Measurements from ENCODE around the gene DNAH11. TPM values are rescaled to one million over a fixed set of nuclear protein-coding genes. Genes with fewer than 3 reads are reported as not detected.

Gene DNAH11
- total RNA-seq, 1 experiment from 2014 or later, result 0.15 TPM

DNA sequence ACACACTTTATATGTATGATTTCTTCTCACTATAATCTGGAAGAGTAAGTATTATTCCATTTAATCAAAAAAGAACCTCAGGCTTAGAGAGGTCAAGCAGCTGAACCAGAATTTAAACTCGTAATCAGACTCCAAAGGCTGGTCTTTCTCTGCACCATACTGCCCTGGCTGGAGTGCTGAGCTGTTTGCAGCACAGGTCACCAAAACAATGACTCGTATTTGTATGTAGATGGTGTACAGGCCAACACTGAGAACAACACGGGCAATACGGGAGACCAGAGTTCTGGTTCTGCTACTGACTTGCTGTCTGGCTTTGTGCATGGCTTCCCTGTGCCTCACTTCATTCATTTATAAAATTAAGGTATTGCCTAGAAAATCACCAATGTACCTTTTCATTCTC lies 344.9 kb downstream of the DNAH11 start:
- in situ Hi-C loops (cut with HindIII; ENCODE audit: low pct_unique_long_range_greater_than_20kb, low sequenced_read_pairs) (no loop called here), intact Hi-C loops (cut with micrococcal nuclease; ENCODE audit: unreplicated experiment) (no loop called here)
- ChIA-PET POLR2A (interaction anchor here (0.6 kb wide), 1 partner anchor 25 kb away, joined by 4 read pairs; no protein-coding TSS in a partner anchor), CTCF (interaction anchor here (0.7 kb wide), 1 partner anchor 182 kb away, joined by 3 read pairs; no protein-coding TSS in a partner anchor)
- no peaks in the 10 kb centered on the region for H3K9me3 ChIP-seq (ENCODE audit: control insufficient read depth, insufficient read depth, low read depth, low read length)
- H3K4me1 ChIP-seq (ENCODE audit: control insufficient read depth, insufficient read depth, low read length), result no peaks in the 10 kb centered on the region
- no peak overlapping the region for H3K27ac ChIP-seq (ENCODE audit: low read length)
- BruUV-seq (replicated peaks), result no TSS peak
- H3K27me3 ChIP-seq (ENCODE audit: control insufficient read depth, insufficient read depth, low read length), result no peaks in the 10 kb centered on the region; the same call in 1 of the 2 replicates
- TF ChIP-seq SIN3A (IDR thresholded peaks at IDR 0.05; ENCODE audit: borderline replicate concordance, insufficient read depth, low read depth, low read length), result no peak
- no peak for TF ChIP-seq POLR2AphosphoS5 (IDR thresholded peaks at IDR 0.05; ENCODE audit: low read depth, low read length)
- TF ChIP-seq, protein P1, sequence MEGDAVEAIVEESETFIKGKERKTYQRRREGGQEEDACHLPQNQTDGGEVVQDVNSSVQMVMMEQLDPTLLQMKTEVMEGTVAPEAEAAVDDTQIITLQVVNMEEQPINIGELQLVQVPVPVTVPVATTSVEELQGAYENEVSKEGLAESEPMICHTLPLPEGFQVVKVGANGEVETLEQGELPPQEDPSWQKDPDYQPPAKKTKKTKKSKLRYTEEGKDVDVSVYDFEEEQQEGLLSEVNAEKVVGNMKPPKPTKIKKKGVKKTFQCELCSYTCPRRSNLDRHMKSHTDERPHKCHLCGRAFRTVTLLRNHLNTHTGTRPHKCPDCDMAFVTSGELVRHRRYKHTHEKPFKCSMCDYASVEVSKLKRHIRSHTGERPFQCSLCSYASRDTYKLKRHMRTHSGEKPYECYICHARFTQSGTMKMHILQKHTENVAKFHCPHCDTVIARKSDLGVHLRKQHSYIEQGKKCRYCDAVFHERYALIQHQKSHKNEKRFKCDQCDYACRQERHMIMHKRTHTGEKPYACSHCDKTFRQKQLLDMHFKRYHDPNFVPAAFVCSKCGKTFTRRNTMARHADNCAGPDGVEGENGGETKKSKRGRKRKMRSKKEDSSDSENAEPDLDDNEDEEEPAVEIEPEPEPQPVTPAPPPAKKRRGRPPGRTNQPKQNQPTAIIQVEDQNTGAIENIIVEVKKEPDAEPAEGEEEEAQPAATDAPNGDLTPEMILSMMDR (IDR thresholded peaks at IDR 0.05), result no peak
- TF ChIP-seq TCF7L2 (IDR thresholded peaks at IDR 0.05; ENCODE audit: low read depth, low read length), result no peak
- TF ChIP-seq, protein P2, sequence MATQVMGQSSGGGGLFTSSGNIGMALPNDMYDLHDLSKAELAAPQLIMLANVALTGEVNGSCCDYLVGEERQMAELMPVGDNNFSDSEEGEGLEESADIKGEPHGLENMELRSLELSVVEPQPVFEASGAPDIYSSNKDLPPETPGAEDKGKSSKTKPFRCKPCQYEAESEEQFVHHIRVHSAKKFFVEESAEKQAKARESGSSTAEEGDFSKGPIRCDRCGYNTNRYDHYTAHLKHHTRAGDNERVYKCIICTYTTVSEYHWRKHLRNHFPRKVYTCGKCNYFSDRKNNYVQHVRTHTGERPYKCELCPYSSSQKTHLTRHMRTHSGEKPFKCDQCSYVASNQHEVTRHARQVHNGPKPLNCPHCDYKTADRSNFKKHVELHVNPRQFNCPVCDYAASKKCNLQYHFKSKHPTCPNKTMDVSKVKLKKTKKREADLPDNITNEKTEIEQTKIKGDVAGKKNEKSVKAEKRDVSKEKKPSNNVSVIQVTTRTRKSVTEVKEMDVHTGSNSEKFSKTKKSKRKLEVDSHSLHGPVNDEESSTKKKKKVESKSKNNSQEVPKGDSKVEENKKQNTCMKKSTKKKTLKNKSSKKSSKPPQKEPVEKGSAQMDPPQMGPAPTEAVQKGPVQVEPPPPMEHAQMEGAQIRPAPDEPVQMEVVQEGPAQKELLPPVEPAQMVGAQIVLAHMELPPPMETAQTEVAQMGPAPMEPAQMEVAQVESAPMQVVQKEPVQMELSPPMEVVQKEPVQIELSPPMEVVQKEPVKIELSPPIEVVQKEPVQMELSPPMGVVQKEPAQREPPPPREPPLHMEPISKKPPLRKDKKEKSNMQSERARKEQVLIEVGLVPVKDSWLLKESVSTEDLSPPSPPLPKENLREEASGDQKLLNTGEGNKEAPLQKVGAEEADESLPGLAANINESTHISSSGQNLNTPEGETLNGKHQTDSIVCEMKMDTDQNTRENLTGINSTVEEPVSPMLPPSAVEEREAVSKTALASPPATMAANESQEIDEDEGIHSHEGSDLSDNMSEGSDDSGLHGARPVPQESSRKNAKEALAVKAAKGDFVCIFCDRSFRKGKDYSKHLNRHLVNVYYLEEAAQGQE (IDR thresholded peaks at IDR 0.05; ENCODE audit: insufficient read depth in 1 of 2, low read depth in 2 of 2, low read length in 1 of 2), result no peak
- no peak overlapping the region for H3K4me3 ChIP-seq (ENCODE audit: low read depth in 2 of 2, low read length in 2 of 2)
- H3K36me3 ChIP-seq (ENCODE audit: control insufficient read depth, insufficient read depth, low read length), result no peaks in the 10 kb centered on the region
- no peak for DNase-seq (ENCODE audit: low read depth, low spot score)
- ATAC-seq, result no peak

DNA sequence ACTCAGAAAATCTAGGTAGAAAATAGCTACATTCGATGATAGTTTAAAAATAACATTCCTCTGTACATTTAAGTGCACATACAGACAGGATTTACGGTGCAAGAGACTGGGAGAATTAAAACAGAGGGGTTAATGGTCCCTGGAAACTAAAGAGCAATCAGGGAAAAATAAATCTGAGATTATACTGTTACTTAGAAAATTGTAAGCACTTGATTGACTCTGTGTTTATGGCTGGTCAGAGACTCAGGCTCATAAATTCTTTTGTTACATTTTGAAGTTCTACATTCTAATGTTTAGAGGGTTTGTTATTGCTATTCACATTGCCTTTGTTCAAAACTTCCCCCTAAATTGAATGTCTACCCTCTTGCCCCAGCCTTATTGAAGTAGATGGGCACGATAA lies 348.5 kb downstream of the DNAH11 start:
- ChIA-PET CTCF (no interaction called here), POLR2A (no interaction called here)
- DNase-seq (ENCODE audit: low read depth, low spot score) (no peak), ATAC-seq (no peak)
- no peak overlapping the region for H3K4me3 ChIP-seq (ENCODE audit: low read depth in 2 of 2, low read length in 2 of 2)
- BruUV-seq (replicated peaks), result no TSS peak
- TF ChIP-seq, protein P1 (IDR thresholded peaks at IDR 0.05), result no peak
- TF ChIP-seq SIN3A (IDR thresholded peaks at IDR 0.05; ENCODE audit: borderline replicate concordance, insufficient read depth, low read depth, low read length) (no peak), TCF7L2 (IDR thresholded peaks at IDR 0.05; ENCODE audit: low read depth, low read length) (no peak), POLR2AphosphoS5 (IDR thresholded peaks at IDR 0.05; ENCODE audit: low read depth, low read length) (no peak)
- TF ChIP-seq, protein P2 (IDR thresholded peaks at IDR 0.05; ENCODE audit: insufficient read depth in 1 of 2, low read depth in 2 of 2, low read length in 1 of 2), result no peak
- intact Hi-C loops (cut with micrococcal nuclease; ENCODE audit: unreplicated experiment) (no loop called here), in situ Hi-C loops (cut with HindIII; ENCODE audit: low pct_unique_long_range_greater_than_20kb, low sequenced_read_pairs) (no loop called here)
- no peak overlapping the region for H3K27ac ChIP-seq (ENCODE audit: low read length)
- H3K27me3 ChIP-seq (ENCODE audit: control insufficient read depth, insufficient read depth, low read length), result no peaks in the 10 kb centered on the region
- H3K36me3 ChIP-seq (ENCODE audit: control insufficient read depth, insufficient read depth, low read length), result no peaks in the 10 kb centered on the region
- no peaks in the 10 kb centered on the region for H3K4me1 ChIP-seq (ENCODE audit: control insufficient read depth, insufficient read depth, low read length)
- H3K9me3 ChIP-seq (ENCODE audit: control insufficient read depth, insufficient read depth, low read depth, low read length), result no peaks in the 10 kb centered on the region

Data from Panc1 (cell line).